Prostate gland (tissue), 2 donors: Measurements from ENCODE around the gene GPS1. TPM values are rescaled to one million over a fixed set of nuclear protein-coding genes. Genes with fewer than 3 reads are reported as not detected.

ENCODE experiments used
- DNase-seq: peaks from one replicate; pipeline ENCODE4 v3.0.0-alpha.2; 2019; ENCODE audit warnings: low spot score
- H3K27ac ChIP-seq, 2 donors: fragments of 200-600 bp; sonication (generic); 2 replicates each; pipeline ENCODE4 v1.5.1; 2017 to 2019
- H3K27me3 ChIP-seq: fragments of 200-600 bp; sonication (generic); replicated peaks from 2 replicates; pipeline ENCODE4 v1.5.1; 2019; ENCODE audit not compliant: insufficient read depth
- H3K36me3 ChIP-seq, 2 donors: fragments of 200-600 bp; sonication (generic); 1 replicate in 1 of 2; 2 replicates in 1 of 2; pipeline versions ENCODE4 v1.5.1 to v1.8.1; 2017 to 2019
- H3K4me1 ChIP-seq: fragments of 200-600 bp; sonication (generic); replicated peaks from 2 replicates; pipeline ENCODE4 v1.5.1; 2019
- H3K4me3 ChIP-seq, 2 donors: fragments of 200-600 bp; sonication (generic); 2 replicates each; pipeline ENCODE4 v1.5.1; 2017 to 2019
- H3K9me3 ChIP-seq: fragments of 200-600 bp; sonication (generic); 2 replicates; pipeline ENCODE4 v1.5.1; 2017
- CTCF ChIP-seq, 4 experiments: fragments of 200-600 bp in 2 of 4; fragments of 450-650 bp in 2 of 4; sonication (generic) in 2 of 4; IDR thresholded peaks; 1 replicate in 3 of 4; 2 replicates in 1 of 4; pipeline ENCODE4 v1.5.1; 2016 to 2019; ENCODE audit warnings: antibody characterized with exemption in 4 of 4, mild to moderate bottlenecking in 2 of 4, moderate library complexity in 2 of 4
- POLR2A ChIP-seq: fragments of 450-650 bp; IDR thresholded peaks from one replicate; pipeline ENCODE4 v1.6.1; 2016; ENCODE audit warnings: antibody characterized with exemption, mild to moderate bottlenecking
- POLR2AphosphoS5 ChIP-seq: sonication (generic); formaldehyde crosslinking; IDR thresholded peaks from one replicate; pipeline ENCODE4 v1.6.1; 2017; ENCODE audit warnings: antibody characterized with exemption
- WGBS: methylation state at CpG from one replicate; pipeline ENCODE4 v1.1.5; 2018; 5-methylcytosine and 5-hydroxymethylcytosine counted together
- intact Hi-C: fragments of 100-400 bp; cut with DNase I; formaldehyde crosslinking; loops from one replicate; pipeline ENCODE4 v1.14.2; 2022
- total RNA-seq, 2 donors: library from RNA; depleted of rRNA; stranded (reverse); fragments of >200 nt; gene quantifications; one replicate each; pipeline ENCODE4 v1.1.0, GENCODE V29; 2016

The GPS1 gene
- total RNA-seq, 2 donors from 2014 or later, result 163 to 182 TPM

- intact Hi-C loops, result no loop called here
Observed at GRCh38 chr17:82088838-82089722, 37.4 kb downstream of the GPS1 start.

GRCh38 chr17:82089723-82090548 lies 38.2 kb downstream of the GPS1 start:
- Histone ChIP-seq H3K4me3 (no peak overlapping the region), H3K27me3 (no peaks in the 10 kb centered on the region), H3K27ac (peak overlapping the region in 1 of 2 donors; percentile 19), H3K36me3 (peaks cover 79 to 95% of the 10 kb centered on the region in 2 donors), H3K9me3 (no peaks in the 10 kb centered on the region), H3K4me1 (no peaks in the 10 kb centered on the region)
- TF ChIP-seq POLR2AphosphoS5 (no peak), POLR2A (no peak), CTCF (IDR thresholded peaks at IDR 0.05) (no peak)
- WGBS, result 88% methylated on average over 29 of the region's 29 CpGs
- no peak for DNase-seq
- intact Hi-C loops, result no loop called here

More at GRCh38 chr17:82088838-82089722, 37.4 kb downstream of the GPS1 start:
- H3K36me3 ChIP-seq, result peaks cover 84 to 96% of the 10 kb centered on the region in 2 donors
- WGBS, result 88% methylated on average over 27 of the region's 47 CpGs
- H3K4me1 ChIP-seq, result no peaks in the 10 kb centered on the region
- no peak for DNase-seq
- H3K27me3 ChIP-seq, result no peaks in the 10 kb centered on the region
- H3K27ac ChIP-seq, result no peak overlapping the region
- no peak for TF ChIP-seq POLR2AphosphoS5
- no peaks in the 10 kb centered on the region for H3K9me3 ChIP-seq
- H3K4me3 ChIP-seq, result no peak overlapping the region

GRCh38 chr17:82090549-82091263 lies 39.0 kb downstream of the GPS1 start:
- DNase-seq, result no peak
- H3K27me3 ChIP-seq, result no peaks in the 10 kb centered on the region
- TF ChIP-seq POLR2AphosphoS5 (no peak), POLR2A (no peak), CTCF (IDR thresholded peaks at IDR 0.05) (no peak)
- no peak overlapping the region for H3K27ac ChIP-seq
- no peak overlapping the region for H3K4me3 ChIP-seq
- intact Hi-C loops, result no loop called here
- 94% methylated on average over 24 of the region's 29 CpGs for WGBS
- no peaks in the 10 kb centered on the region for H3K9me3 ChIP-seq
- peaks cover 79 to 96% of the 10 kb centered on the region in 2 donors for H3K36me3 ChIP-seq
- peaks cover 2% of the 10 kb centered on the region for H3K4me1 ChIP-seq

GRCh38 chr17:82091264-82092066 lies 39.8 kb downstream of the GPS1 start:
- DNase-seq, result no peak
- Histone ChIP-seq H3K4me1 (peaks cover 2% of the 10 kb centered on the region), H3K27ac (no peak overlapping the region), H3K9me3 (no peaks in the 10 kb centered on the region), H3K27me3 (no peaks in the 10 kb centered on the region), H3K36me3 (peaks cover 74 to 93% of the 10 kb centered on the region in 2 donors), H3K4me3 (no peak overlapping the region)
- intact Hi-C loops, result no loop called here
- 89% methylated on average over 26 of the region's 37 CpGs for WGBS
- no peak for TF ChIP-seq POLR2AphosphoS5
- TF ChIP-seq CTCF (IDR thresholded peaks at IDR 0.05), result no peak
- no peak for TF ChIP-seq POLR2A
